HG03097 (cell line): ENCODE measurements around the gene TCF15.

ENCODE experiments used
- ATAC-seq: cut with Tn5 transposase; IDR thresholded peaks from one replicate; pipeline ENCODE4 v1.9.1; 2021; ENCODE audit not compliant: unreplicated experiment, low FRiP score

TCF15 gene

DNA sequence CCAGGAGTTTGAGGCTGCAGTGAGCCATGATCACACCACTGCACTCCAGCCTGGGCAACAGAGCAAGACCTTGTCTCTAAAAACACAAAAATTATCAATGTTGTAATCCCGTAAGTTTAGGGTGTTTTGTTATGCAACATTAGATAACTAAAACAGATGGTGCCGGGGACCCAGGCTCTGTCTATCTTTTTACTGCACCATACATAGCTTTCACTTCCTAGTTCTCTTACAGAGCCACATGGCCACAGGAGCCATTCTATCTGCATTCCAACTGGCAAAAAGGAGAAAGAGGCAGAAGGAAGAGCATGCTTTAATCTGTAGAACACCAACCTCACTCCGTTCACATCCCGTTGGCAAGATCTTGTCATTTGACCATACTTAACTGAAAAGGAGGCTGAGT is 5.4 kb upstream of the TCF15 start:
- ATAC-seq = no peak

DNA sequence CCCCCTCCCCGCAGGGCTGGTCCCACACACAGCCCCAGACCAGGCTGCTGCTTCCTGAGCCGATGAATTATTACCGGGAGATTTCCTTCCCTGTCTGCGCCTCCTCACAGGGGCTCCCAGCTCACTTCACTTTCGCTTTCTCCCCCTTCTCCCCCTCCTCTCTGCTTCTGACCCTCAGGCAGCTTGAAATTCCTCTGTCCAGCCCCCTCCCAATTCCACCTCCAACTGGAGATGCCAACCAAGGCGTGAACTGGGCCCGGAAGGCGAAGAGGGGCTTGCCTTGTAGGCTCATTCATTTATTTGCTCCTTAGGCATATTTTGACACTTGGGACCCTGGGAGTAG is 1.7 kb upstream of the TCF15 start:
- ATAC-seq = no peak

DNA sequence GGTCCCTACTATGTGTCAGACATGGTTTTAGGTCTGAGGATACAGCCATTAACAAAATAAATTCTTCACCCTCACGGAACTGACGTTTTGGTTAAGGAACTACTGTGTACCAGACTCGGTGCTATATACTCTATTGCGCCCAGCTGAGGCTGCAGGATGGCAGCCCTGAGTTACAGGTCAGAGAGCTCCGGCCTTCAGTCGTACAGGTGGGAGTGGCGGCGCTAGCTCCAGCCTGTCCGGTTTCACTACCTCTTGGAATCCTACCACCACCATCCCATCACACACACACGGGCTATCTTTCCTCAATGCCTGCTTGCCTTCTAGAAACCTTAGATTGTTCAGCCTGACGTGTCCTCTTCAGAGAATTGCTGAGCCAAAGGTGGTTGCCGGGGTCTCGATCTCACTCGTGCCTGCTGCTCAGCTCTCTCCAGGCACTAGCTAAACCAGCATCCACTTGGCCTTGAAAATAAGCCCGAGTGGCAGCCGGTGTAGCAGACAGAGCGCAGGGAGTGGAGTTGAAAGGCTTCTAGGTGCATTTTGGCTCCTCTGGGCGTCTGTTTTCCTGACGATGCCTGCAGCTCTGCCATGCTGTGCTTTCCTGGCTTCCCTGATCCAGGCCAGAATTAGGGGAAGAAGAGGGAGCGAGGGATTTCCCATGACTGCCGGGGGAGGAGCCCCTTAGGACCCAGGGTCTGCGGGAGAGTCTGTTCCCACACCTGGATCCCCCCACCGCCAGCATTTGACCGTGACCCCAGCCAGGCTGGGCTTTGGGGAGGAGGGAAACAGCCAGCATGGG is 1.1 kb upstream of the TCF15 start:
- no peak for ATAC-seq

DNA sequence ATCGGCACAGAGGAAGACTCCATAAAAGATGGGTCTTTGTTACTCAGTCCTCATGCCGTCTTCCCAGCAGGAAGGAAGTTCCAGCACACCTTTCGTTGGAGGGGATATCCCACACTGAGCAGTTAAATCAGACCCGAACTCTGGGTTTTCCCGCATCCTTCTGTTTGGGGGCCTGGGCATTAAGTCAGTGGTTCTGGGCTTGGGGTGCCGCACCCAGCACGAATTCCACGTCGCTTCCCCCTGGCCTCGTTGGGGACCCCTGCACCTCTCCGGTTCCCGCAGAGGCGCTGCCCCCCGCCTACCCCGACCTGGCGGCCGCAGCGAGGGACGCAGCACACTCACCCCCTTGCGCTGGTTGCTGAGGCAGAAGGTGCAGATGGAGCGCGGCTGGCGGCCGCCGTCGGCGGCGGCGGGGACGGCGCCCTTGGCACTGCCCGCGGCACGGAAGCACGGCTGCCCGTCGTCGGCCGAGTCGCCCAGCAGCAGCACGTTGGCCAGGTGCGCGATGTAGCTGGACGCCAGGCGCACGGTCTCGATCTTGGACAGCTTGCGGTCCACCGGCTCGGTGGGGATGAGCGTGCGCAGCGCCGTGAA is 641 bp downstream of the TCF15 start:
- ATAC-seq = no peak

DNA sequence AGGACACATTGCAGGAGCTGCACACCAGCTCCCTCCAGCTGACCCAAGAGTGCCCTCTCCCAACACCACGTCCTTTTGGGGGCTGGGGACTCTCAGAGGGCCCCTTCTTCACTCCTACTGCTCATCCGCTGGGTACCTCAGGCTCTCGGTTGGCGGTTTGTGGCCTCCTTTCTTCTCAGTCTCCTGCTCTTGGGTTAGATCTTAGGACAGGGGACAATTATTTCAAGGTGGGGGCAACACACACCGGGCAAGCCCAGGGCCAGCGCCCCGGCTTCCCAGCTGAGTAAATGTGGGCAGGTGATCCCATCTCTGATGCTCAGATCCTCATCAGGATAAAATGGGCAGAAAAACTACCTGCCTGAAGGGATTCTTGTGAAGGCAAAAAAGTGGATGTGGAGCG is 1.1 kb downstream of the TCF15 start:
- ATAC-seq = no peak

DNA sequence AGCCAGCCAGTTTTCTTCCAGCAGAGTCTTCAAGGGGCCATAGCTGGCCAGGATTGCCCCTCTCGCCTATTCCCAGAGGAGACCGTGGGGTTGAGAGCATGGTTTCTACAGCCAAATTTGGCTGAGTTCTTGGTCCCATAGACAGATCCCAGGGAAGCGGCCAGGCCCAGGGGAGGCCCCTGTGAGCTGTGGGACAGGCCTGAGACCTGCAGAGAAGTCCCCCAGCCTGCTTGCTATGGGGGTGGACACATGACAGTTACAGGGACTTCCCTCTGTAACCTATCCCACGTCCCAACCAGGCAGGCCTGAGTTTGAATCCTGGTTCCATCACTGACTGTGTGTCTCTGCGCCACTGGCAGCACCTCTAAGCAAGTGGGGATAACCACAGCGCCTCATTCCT is 2.6 kb downstream of the TCF15 start:
- no peak for ATAC-seq

DNA sequence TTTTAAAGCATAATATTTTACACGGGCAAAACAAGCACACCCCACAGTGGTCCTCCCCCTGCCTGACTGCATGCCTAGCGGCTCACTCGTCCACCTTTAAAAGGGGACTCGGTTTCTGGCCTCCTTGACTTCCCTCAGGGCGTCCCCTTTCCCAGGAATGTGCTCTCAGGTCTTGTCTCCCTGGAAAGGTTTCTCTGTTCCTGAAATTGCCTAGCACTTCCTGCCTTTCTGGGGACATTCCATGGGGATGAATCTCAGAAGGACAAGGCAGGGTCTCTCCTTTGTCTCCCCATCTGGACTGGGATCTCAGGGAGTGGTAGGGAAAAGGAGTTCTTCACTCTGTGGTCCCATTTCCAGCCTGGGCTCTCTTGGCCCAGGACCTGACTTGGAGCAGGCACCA is 4.9 kb downstream of the TCF15 start:
- no peak for ATAC-seq

DNA sequence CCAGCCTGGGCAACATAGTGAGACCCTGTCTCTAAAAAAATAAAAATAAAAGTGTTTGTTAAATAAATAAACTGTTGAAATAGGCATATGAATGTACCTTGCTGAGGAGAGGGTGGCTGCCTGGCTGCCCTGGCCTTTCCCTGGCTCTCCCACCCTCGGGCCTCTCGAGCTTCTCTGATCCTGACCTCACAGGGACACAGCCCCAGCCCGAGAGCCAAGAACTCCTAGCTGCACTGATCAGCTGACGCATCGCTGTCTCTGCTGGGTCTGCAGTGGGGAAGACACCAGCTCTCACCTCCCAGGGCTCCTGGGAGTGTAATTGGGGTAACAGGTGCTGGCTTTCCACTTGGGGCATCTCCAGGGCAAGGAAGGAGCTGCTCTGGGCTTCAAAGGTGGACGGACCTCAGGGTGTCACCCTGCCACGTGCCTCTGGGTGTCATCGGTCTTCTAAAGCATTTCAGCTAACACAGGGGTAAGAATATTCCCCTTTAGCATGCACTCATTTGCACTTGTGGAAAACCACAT is 6.9 kb downstream of the TCF15 start:
- no peak for ATAC-seq

DNA sequence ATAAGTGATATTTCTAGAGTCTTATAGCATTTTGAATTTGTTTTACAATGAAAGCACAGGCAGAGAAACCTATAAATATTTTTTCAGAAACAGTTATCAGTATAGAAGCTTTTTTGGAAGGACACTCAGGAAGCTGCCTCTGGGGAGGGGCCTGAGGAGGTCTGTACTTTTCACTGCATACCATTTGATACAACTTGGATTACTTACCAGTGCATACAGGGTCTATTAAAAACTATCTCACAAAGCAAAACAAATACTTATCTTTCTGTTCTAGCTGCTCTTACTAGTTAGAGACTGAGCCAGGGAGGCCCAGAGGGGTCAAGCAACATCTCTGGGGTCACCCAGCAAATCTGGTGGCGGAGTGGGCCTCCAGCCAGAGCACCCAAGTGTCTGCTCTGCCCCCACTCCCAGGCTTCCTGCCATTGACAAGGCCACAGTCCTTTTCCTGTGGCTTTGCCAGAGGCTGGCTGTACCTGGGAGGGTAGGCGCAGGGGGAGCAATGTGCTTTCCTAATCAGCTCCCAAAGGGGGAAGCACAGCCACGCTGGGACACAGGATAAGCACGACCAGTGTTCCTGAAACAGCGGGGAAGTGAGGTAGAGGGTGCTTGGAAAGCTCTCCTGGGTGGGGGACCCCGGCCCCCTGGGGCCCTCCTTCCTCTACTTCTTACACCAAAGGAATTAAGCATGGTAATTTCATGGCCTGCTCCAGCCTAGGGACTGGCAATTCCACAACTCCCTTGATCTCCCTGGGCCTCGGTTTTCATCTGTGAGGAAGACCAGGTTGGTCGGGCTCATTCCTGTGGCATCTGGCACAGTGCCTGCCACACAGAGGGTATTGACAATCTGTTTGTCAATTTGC is 7.8 kb downstream of the TCF15 start:
- ATAC-seq = no peak

DNA sequence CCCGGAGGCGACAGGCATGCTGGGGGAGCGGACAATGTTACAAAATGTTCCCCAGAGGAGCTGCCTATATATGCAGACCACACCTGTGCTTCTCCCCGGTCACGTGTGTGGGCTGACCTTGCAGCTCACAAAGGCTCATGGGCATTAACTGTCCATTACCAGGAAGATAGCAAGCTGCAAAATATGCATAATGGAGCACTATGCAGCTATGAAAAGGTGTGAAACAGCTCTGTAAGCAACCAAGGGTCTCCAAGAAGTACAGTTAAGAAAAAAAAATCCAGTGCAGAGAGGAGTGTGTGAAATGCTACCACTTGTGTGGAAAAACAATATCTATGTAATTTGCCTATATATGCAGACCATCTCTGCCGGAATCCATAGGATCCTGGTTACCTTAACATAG is 9.4 kb downstream of the TCF15 start:
- ATAC-seq = no peak

DNA sequence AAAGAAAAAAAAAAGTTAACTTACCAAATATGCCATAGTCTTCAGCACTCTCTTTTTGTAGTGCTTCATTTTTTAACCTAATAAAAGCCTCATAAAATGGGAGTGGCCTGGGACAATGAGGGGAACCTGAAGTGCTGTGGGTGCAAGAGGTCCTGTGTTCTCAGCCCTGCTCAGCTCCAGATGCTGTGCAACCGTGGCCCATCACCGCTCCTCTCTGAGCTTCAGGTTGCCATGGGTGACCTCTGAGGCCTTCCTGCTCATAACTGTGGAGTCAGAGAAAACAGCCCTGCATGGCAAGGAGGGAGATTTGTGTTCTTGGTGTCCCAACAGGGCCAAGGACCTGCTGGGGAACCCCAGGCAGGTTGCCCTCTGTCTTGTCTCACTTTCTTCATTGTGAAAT is 10.0 kb downstream of the TCF15 start:
- no peak for ATAC-seq

DNA sequence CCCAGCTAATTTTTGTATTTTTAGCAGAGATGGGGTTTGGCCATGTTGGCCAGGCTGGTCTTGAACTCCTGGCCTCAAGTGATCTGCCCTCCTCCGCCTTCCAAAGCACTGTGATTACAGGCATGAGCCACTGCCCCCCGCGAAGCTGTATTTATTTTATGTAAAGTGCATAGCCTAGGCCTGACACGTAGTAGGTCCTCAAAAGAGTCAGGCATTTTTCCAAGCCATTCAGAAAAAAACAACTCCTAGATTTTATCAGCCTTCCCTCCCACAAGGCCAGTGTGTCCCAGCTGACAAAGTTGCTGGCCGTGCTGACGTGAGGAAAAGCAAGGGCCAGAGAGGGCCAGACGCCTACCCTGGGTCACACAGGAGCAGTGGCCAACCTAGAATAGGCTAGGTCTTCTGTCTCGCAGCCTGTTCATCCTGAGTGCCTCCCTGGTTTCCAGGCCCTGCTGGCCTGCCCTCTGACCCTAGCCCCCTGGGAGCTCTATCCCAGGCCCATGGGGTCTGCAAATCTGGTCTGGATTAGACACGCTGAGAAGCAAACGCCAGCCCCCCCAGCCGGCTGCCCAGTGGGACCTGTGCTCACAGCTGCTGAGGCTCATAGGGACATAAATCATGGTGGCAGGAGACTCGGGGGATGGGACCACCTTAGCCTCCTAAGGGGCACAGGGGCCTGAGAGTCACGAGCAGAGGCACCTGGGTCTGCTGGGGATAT is 11.8 kb downstream of the TCF15 start:
- no peak for ATAC-seq

DNA sequence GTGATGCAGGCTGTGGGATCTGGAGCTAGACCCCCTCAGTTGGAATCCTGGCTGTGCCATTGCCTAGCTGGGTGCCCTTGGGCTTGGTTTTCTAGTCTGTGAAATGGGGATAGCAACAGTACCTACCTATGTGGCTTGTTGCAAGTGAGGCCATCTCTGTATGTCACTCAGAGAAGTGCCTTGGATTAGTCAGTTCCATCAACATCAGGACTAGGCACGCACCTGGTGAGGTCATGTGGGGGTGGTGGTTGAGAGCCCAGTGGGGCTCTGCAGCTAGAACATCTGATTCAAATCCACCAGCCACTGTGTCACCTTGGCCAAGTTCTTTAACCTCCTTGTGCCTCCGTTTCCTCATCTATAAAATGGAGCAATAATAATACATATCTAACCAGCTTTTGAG is 12.5 kb downstream of the TCF15 start:
- no peak for ATAC-seq

DNA sequence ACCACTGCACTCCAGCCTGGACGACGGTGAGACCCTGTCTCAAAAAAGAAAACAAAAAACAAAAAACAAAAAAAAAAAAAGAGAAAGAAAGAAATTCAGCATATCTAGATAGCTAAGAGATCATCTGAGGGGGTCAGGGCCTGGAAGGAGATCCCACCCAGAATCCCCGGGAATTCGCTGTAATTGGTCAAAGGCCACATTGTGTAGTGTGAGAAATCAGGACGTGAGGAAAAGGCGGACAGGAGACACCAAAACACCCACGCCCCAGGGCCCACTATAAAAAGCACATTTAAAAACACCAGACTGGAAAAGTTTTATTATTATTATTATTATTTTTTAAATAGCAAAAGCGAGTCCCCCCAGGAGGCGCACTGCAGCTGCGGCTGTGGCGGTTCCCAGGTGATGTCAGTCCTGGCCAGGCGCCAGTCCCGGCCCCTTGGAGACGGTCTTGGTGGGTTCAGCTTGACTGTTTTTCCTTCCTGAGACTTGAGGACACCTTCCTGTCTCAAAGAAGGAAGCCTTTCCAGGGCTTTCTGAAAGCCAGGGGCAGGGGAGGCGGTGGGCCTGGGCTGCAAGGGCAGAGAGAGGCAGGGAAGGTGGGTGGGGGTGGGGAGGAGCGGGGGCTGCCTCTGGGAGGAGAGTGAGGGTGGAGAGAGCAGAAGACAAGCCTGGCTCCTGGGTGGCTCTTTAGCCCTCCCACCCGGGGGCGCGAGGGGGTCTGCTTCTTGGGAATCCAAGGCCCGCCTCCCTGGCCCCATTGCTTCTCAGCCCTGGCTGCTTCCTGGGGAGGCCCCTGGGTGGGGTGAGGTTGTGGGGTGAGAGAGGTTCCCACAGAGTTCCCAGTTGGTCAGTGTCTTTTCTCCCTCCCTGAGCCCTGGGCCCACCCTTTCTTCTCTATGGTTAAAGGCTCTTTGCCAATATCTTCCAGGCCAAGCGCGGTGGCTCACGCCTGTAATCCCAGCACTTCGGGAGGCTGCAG is 14.5 kb downstream of the TCF15 start:
- ATAC-seq = no peak

DNA sequence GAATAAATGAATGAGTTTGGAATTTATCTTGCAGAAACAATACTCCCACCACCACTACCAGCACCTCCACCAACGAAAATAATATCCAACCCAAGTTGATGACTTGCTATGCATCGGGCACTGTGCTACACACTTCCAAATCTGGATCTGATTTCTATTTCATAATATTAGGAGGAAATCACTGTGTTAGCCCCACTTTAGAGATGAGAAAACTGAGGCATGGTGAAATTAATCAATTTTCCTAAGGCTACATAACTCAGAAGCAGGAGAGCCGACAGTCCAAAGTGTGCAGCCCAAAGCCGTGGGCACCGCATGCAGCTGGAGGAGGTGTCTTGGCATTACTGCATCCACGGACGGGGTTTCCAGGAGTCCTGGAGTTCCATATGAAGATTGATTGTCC is 17.6 kb downstream of the TCF15 start:
- ATAC-seq = no peak

DNA sequence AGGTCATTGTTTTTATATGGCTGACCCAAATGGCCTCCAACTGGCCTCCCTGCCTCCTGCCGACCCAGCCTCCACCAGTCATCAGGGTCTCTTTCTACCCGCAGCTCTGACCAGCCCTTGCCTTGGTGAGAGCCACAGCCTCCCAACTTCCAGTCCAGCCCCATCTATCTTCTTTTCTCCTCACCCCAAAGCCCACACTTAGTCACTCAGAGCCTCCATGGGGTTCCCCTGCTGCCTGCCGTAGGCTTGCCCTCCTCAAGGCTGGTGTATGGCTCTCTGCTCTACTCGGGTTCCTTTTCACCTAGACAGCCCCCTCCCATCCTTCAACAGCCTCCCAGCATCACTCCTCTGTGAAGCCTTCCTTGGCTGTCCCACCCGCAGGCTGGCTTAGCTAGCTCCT is 18.2 kb downstream of the TCF15 start:
- no peak for ATAC-seq

DNA sequence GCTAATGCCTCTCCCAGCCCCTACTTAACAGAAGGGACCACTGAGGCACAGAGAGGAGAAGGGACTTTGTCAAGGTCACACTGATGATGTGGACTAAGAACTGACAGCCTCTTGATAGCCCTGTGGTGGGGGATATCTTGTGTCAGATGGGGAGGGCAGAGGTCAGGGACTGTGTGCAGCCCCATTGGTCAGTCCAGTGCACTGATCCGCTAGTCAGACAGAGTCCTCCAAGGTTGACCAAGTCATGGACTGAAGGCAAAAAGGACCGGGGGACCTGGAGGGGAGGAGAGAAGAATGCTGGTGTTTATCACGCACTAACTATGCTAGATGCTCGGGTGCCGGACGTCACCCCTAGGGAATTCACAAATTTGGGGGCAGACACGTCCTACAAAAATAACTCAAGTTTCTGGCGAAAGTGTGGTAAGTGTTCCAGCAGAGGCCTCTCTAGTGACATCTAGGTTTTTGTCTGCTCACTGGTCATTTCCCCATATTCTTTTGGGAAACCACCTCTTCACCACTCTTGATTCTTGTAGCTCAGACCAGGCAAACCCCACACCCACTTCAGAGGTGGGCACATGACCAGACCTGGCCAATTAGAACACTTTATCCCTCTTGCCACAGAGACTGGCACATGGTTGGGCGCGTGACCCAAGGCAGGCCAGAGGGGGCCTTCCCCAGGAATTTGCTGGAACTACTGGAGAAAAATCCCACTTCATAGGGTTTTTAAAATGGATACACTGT is 21.0 kb downstream of the TCF15 start:
- ATAC-seq = no peak

DNA sequence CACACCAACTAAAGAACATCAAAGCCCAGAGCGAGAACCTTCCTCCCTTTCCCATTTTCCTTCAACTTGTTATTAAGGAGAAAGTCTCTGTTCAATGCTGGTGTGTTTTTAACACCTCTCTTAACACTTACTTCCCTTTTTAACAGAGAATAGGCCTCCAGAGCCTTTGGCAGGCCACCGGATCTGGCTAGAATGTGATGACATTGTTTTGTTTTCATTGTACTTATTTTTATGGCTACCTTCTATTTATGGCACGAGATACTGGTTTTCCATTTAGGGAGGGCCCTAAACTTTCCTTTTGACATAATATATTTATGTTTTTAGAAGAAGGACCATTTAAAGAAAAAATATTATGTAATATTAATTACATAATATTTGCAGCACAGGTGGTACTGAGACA is 21.6 kb downstream of the TCF15 start:
- ATAC-seq = no peak

DNA sequence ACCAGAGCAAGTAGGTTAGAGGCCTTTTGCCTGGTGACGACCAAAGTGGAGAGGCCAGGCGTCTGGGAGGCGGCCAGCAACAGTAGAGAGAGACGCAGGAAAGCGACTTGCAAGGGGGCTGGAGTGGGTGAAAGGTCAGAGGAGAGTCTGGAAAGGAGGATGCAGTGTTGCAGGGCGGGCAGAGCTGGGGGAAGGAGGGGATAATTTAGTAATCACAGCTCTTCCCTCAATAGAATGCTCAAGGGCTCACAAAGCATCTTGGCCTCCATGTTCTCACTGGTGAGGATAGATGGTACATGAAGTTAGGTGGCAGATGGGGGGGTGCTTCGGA is 25.2 kb downstream of the TCF15 start:
- ATAC-seq = no peak
